ENCODE measurements around the gene STK35. TPM values are rescaled to one million over a fixed set of nuclear protein-coding genes. Genes with fewer than 3 reads are reported as not detected.

The STK35 gene
- total and polyA plus RNA-seq, 2 of the 13 experiments (the other 11 are each of a cell fraction or from before 2014, with no cell fraction given) = 27.4 to 29.8 TPM

DNA sequence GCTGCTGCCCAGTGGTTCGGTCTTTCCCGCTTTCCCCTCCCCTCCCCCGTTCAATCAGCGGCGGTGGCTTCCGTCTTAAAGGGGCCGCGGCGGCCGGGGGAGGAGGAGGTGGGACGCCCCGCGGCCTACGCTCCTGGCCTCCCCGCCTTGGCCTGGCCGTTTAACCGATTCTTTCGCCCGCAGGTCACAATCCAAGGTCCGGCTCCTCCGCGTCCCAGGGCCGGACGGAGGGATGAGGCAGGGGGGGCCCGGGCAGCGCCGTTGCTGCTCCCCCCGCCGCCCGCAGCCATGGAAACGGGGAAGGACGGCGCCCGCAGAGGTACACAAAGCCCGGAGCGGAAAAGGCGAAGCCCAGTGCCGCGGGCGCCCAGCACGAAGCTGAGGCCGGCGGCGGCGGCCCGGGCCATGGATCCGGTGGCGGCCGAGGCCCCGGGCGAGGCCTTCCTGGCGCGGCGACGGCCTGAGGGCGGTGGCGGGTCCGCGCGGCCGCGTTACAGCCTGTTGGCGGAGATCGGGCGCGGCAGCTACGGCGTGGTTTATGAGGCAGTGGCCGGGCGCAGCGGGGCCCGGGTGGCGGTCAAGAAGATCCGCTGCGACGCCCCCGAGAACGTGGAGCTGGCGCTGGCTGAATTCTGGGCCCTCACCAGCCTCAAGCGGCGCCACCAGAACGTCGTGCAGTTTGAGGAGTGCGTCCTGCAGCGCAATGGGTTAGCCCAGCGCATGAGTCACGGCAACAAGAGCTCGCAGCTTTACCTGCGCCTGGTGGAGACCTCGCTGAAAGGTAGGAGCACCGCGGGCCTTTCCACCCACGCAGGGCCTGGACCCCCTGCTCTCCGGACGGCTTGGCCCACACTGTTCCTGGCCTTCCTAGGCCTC, 1.2 kb downstream of the STK35 start (continued):
- TF ChIP-seq KMT2A (CRISPR knock-in tag; IDR thresholded peaks at IDR 0.05) (peak; percentile 73), KDM5B (CRISPR knock-in tag; IDR thresholded peaks at IDR 0.05; ENCODE audit: borderline replicate concordance) (no peak), BCL3 (CRISPR knock-in tag; IDR thresholded peaks at IDR 0.05) (0 out of 2 replicates have a peak, but pooled peaks have one; percentile 14), JUN (CRISPR knock-in tag; IDR thresholded peaks at IDR 0.05) (no peak; the same call in 1 of the 2 replicates), FOXP1 (IDR thresholded peaks at IDR 0.05) (no peak), FOXP1 (CRISPR knock-in tag; IDR thresholded peaks at IDR 0.05) (peak; percentile 28; the same call in 1 of the 2 replicates), TGIF2 (CRISPR knock-in tag; IDR thresholded peaks at IDR 0.05) (peak; percentile 15; the same call in 1 of the 2 replicates), TARDBP (CRISPR knock-in tag; IDR thresholded peaks at IDR 0.05) (peak; percentile 55; the same call in 1 of the 2 replicates), CENPT (CRISPR knock-in tag; IDR thresholded peaks at IDR 0.05; ENCODE audit: low read depth) (peak; percentile 88; the same call in 1 of the 2 replicates), MED8 (CRISPR knock-in tag; IDR thresholded peaks at IDR 0.05; ENCODE audit: insufficient replicate concordance) (no peak), ZKSCAN1 (IDR thresholded peaks at IDR 0.05; ENCODE audit: low read length) (no peak), ZNF160 (CRISPR knock-in tag; IDR thresholded peaks at IDR 0.05) (peak; percentile 18; the same call in 1 of the 2 replicates), AHDC1 (CRISPR knock-in tag; IDR thresholded peaks at IDR 0.05; ENCODE audit: borderline replicate concordance) (peak; percentile 56; the same call in 1 of the 2 replicates), ELF1 (CRISPR knock-in tag; IDR thresholded peaks at IDR 0.05) (peak; percentile 42; the same call in 1 of the 2 replicates), RARG (CRISPR knock-in tag; IDR thresholded peaks at IDR 0.05; ENCODE audit: low read depth) (no peak; the same call in 1 of the 2 replicates), GLI4 (CRISPR knock-in tag; IDR thresholded peaks at IDR 0.05; ENCODE audit: borderline replicate concordance) (no peak; the same call in 1 of the 2 replicates), ADNP (CRISPR knock-in tag; IDR thresholded peaks at IDR 0.05) (no peak), ZNF235 (CRISPR knock-in tag; IDR thresholded peaks at IDR 0.05; ENCODE audit: borderline replicate concordance) (peak; percentile 63), ZNF354B (CRISPR knock-in tag; IDR thresholded peaks at IDR 0.05) (peak; percentile 95; the same call in 1 of the 2 replicates), KLF12 (CRISPR knock-in tag; IDR thresholded peaks at IDR 0.05; ENCODE audit: borderline replicate concordance) (0 out of 2 replicates have a peak, but pooled peaks have one; percentile 3), MTA3 (CRISPR knock-in tag; IDR thresholded peaks at IDR 0.05) (peak; percentile 92; the same call in 1 of the 2 replicates), SMC3 (IDR thresholded peaks at IDR 0.05; ENCODE audit: low read length) (no peak)
- TF ChIP-seq, protein P1, sequence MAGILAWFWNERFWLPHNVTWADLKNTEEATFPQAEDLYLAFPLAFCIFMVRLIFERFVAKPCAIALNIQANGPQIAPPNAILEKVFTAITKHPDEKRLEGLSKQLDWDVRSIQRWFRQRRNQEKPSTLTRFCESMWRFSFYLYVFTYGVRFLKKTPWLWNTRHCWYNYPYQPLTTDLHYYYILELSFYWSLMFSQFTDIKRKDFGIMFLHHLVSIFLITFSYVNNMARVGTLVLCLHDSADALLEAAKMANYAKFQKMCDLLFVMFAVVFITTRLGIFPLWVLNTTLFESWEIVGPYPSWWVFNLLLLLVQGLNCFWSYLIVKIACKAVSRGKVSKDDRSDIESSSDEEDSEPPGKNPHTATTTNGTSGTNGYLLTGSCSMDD (CRISPR knock-in tag; IDR thresholded peaks at IDR 0.05) = no peak

All from HepG2 (cell line).